ENCODE measurements around the gene ADGRG6. TPM values are rescaled to one million over a fixed set of nuclear protein-coding genes. Genes with fewer than 3 reads are reported as not detected.

Gene ADGRG6
- total RNA-seq, 4 donors from 2014 or later: 15.7 to 43.3 (median 32.2) TPM

DNA sequence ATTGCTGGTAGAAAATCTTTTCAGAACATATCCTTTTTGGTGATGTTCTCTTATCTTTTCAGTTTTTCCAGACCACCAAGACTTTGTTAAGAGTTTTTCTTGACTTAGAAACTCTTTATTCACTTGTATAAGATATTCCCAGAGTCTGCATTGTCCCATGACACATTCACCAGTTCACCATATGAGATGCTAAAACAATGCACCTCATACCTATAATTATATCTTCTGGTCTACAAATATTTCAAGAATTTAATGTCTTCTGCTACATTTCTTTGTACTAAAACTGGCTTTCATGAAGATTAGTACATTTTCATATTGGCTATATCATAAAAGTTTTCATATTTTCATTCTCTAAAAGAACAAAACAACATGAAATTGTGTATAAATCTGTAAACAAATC lies 111.3 kb downstream of the ADGRG6 start:
- TF ChIP-seq, protein P1, sequence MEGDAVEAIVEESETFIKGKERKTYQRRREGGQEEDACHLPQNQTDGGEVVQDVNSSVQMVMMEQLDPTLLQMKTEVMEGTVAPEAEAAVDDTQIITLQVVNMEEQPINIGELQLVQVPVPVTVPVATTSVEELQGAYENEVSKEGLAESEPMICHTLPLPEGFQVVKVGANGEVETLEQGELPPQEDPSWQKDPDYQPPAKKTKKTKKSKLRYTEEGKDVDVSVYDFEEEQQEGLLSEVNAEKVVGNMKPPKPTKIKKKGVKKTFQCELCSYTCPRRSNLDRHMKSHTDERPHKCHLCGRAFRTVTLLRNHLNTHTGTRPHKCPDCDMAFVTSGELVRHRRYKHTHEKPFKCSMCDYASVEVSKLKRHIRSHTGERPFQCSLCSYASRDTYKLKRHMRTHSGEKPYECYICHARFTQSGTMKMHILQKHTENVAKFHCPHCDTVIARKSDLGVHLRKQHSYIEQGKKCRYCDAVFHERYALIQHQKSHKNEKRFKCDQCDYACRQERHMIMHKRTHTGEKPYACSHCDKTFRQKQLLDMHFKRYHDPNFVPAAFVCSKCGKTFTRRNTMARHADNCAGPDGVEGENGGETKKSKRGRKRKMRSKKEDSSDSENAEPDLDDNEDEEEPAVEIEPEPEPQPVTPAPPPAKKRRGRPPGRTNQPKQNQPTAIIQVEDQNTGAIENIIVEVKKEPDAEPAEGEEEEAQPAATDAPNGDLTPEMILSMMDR (IDR thresholded peaks at IDR 0.05): no peak
- TF ChIP-seq POLR2A (IDR thresholded peaks at IDR 0.05): no peak

DNA sequence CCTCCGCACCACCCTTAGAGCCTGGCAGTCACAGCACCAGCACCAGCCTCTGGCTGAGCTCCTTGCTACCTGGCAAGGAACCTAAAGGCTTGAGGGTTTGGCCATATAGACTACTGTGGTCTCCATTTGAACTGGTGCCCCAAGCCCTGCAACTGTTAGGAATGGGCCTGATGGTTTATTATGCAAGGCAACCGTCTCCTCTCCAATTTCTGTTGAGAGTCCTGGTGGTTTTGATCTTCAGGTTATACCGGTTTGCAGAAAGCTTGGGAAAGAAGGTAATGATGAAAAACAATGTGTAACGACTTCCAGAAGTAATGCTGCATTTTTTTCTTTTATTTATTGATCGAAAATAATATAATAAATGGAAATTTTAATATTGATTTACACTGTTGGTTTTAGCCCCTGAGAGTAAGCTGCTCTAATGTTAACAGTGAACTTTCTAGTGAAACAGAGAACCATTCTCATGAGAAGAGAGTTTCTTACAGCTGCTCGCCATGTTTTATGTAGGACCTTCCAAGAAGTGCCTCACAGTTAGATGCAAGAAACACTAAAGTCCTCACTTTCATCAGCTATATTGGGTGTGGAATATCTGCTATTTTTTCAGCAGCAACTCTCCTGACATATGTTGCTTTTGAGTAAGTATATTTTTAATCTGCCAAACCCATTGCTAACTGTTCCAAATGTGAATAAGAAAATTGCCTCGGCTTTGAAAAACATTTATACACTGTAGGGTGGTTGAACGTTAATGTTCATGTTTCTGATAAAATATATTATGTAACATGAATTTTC lies 112.8 kb downstream of the ADGRG6 start:
- TF ChIP-seq POLR2A (IDR thresholded peaks at IDR 0.05): no peak
- TF ChIP-seq, protein P1 (IDR thresholded peaks at IDR 0.05): no peak
- Histone ChIP-seq H3K27me3 (no peaks in the 10 kb centered on the region), H3K4me1 (no peaks in the 10 kb centered on the region), H3K4me3 (no peak overlapping the region), H3K36me3 (no peaks in the 10 kb centered on the region), H3K9me3 (no peaks in the 10 kb centered on the region), H3K27ac (no peak overlapping the region)
- no peak for DNase-seq

More for the DNA sequence above, 111.3 kb downstream of the ADGRG6 start:
- Histone ChIP-seq H3K27ac (no peak overlapping the region), H3K4me3 (no peak overlapping the region), H3K36me3 (no peaks in the 10 kb centered on the region), H3K9me3 (no peaks in the 10 kb centered on the region), H3K27me3 (no peaks in the 10 kb centered on the region), H3K4me1 (no peaks in the 10 kb centered on the region)
- no peak for DNase-seq

DNA sequence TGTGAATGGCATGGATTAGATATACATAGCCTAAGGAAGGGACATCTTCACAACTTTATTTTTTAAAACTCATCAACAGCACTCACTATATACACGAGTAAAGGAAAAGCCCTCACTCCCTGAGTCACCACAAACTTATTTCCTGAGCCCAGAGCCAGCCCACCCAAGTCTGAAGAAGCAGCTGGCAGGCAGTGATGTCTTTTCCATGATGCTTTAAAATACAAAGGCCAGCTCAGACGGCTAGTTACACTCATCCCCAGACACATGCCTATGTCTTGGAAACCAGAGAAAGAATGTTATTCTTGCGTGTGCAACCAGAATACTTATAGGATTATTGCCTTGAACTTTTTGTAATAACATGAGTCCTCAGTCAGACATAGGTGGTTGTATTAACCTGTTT lies 114.4 kb downstream of the ADGRG6 start:
- H3K9me3 ChIP-seq: no peaks in the 10 kb centered on the region
- H3K4me1 ChIP-seq: no peaks in the 10 kb centered on the region
- no peak overlapping the region for H3K27ac ChIP-seq

DNA sequence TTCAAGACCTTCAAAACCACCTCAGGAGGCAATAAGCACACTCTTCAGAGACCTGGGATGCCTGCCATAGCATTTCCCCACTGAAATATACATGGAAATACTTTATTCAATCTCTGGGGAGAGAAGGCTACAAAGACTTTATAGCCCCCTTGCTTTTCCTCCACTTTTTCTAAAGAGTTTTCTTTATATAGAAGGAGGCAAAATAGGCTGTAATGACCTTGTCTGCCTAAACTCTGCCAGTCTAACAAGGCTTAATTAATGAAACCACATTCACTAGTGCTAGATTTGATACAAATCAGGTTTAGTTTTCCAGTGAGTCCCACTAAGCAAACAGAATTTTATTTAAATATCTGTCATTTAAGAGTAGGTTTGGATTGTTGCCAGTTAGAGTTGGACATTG lies 114.9 kb downstream of the ADGRG6 start:
- H3K4me1 ChIP-seq: no peaks in the 10 kb centered on the region
- H3K9me3 ChIP-seq: no peaks in the 10 kb centered on the region
- H3K36me3 ChIP-seq: no peaks in the 10 kb centered on the region
- no peak for DNase-seq
- H3K27ac ChIP-seq: no peak overlapping the region
- TF ChIP-seq, protein P1 (IDR thresholded peaks at IDR 0.05): no peak
- TF ChIP-seq POLR2A (IDR thresholded peaks at IDR 0.05): no peak
- no peak overlapping the region for H3K4me3 ChIP-seq
- H3K27me3 ChIP-seq: no peaks in the 10 kb centered on the region

More for the DNA sequence above, 114.4 kb downstream of the ADGRG6 start:
- Histone ChIP-seq H3K36me3 (no peaks in the 10 kb centered on the region), H3K27me3 (no peaks in the 10 kb centered on the region), H3K4me3 (no peak overlapping the region)
- TF ChIP-seq POLR2A (IDR thresholded peaks at IDR 0.05): no peak
- TF ChIP-seq, protein P1 (IDR thresholded peaks at IDR 0.05): no peak
- DNase-seq: no peak

DNA sequence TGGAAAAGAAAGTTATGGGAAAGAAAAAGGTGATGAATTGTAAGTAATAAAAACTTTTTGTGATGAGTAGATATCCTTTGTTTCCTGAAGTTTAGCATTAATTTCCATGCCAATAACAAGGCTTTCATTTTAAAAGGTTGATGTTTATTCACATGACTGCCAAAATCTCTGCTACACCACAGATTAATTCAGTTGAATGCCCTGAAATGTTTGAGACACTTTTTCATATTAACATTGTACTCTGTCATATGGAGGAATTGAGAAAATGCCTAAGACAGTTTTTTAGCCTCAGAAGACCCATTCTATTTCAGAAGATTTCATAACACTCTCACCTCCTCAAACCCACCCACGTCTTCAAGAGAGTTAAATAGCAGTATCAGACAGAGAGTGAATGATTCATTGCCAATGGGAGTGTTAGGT lies 115.5 kb downstream of the ADGRG6 start:
- DNase-seq: no peak
- Histone ChIP-seq H3K4me1 (no peaks in the 10 kb centered on the region), H3K27me3 (no peaks in the 10 kb centered on the region), H3K4me3 (no peak overlapping the region), H3K9me3 (no peaks in the 10 kb centered on the region), H3K36me3 (no peaks in the 10 kb centered on the region), H3K27ac (no peak overlapping the region)
- TF ChIP-seq, protein P1 (IDR thresholded peaks at IDR 0.05): no peak
- TF ChIP-seq POLR2A (IDR thresholded peaks at IDR 0.05): no peak

All from Peyer's patch (tissue), 4 donors.